Trophoblast cell (in vitro differentiated cells and primary cell): ENCODE data around the gene RBM20.

Source experiments
- DNase-seq, 2 donors: peaks; one replicate each; pipeline ENCODE4 v3.0.0-alpha.2; 2016
- H2AFZ ChIP-seq: 2 replicates; pipeline ENCODE4 v1.6.1; 2013; ENCODE audit warnings: low read length, moderate library complexity, mild to moderate bottlenecking; ENCODE audit not compliant: insufficient read depth, poor library complexity
- H2AK5ac ChIP-seq: 2 replicates; pipeline ENCODE4 v1.6.1; 2013; ENCODE audit warnings: mild to moderate bottlenecking, low read length
- H2BK120ac ChIP-seq: 2 replicates; pipeline ENCODE4 v1.6.1; 2013; ENCODE audit warnings: low read length, mild to moderate bottlenecking, moderate library complexity; ENCODE audit not compliant: insufficient read depth, poor library complexity
- H2BK12ac ChIP-seq: 2 replicates; pipeline ENCODE4 v1.6.1; 2013; ENCODE audit warnings: mild to moderate bottlenecking, low read length, moderate library complexity
- H2BK5ac ChIP-seq: 2 replicates; pipeline ENCODE4 v1.6.1; 2013; ENCODE audit warnings: low read length, low read depth, moderate library complexity, mild to moderate bottlenecking; ENCODE audit not compliant: poor library complexity
- H3K14ac ChIP-seq: 2 replicates; pipeline ENCODE4 v1.6.1; 2013; ENCODE audit warnings: mild to moderate bottlenecking, low read length
- H3K18ac ChIP-seq: 2 replicates; pipeline ENCODE4 v1.6.1; 2013; ENCODE audit warnings: mild to moderate bottlenecking, low read length
- H3K23ac ChIP-seq: 2 replicates; pipeline ENCODE4 v1.6.1; 2013; ENCODE audit warnings: low read length
- H3K27ac ChIP-seq: 2 replicates; pipeline ENCODE4 v1.5.1; 2013; ENCODE audit warnings: low read depth, mild to moderate bottlenecking, inconsistent platforms, low read length, moderate library complexity
- H3K27me3 ChIP-seq: 2 replicates; pipeline ENCODE4 v1.6.1; 2013; ENCODE audit warnings: inconsistent platforms, mild to moderate bottlenecking, low read length, moderate library complexity; ENCODE audit not compliant: insufficient read depth
- H3K36me3 ChIP-seq, 2 experiments: 1 replicate in 1 of 2; 2 replicates in 1 of 2; pipeline ENCODE4 v1.6.1; 2013; ENCODE audit warnings: low read length in 2 of 2, mild to moderate bottlenecking in 2 of 2, moderate library complexity in 1 of 2; ENCODE audit not compliant: insufficient read depth in 2 of 2, control insufficient read depth in 1 of 2
- H3K4ac ChIP-seq: 2 replicates; pipeline ENCODE4 v1.6.1; 2013; ENCODE audit warnings: low read depth, mild to moderate bottlenecking, low read length, moderate library complexity
- H3K4me1 ChIP-seq, 2 experiments: 1 replicate in 1 of 2; 2 replicates in 1 of 2; pipeline ENCODE4 v1.6.1; 2013; ENCODE audit warnings: low read length in 2 of 2, mild to moderate bottlenecking in 2 of 2, moderate library complexity in 1 of 2; ENCODE audit not compliant: insufficient read depth in 2 of 2, control insufficient read depth in 1 of 2
- H3K4me2 ChIP-seq: 2 replicates; pipeline ENCODE4 v1.6.1; 2013; ENCODE audit warnings: inconsistent platforms, mild to moderate bottlenecking, low read length, moderate library complexity
- H3K4me3 ChIP-seq: 2 replicates; pipeline ENCODE4 v1.5.1; 2013; ENCODE audit warnings: mild to moderate bottlenecking, low read depth, low read length, inconsistent platforms
- H3K79me1 ChIP-seq: one replicate; pipeline ENCODE4 v1.6.1; 2013; ENCODE audit warnings: low read length
- H3K79me2 ChIP-seq: 2 replicates; pipeline ENCODE4 v1.6.1; 2013; ENCODE audit warnings: low read length, mild to moderate bottlenecking; ENCODE audit not compliant: control insufficient read depth, insufficient read depth, poor library complexity
- H3K9ac ChIP-seq: 2 replicates; pipeline ENCODE4 v1.6.1; 2013; ENCODE audit warnings: mild to moderate bottlenecking, low read length
- H3K9me3 ChIP-seq: 2 replicates; pipeline ENCODE4 v1.6.1; 2013; ENCODE audit warnings: low read depth, mild to moderate bottlenecking, control low read depth, inconsistent platforms, low read length; ENCODE audit not compliant: insufficient read depth
- H4K12ac ChIP-seq: 2 replicates; pipeline ENCODE4 v1.6.1; 2013; ENCODE audit warnings: low read depth, mild to moderate bottlenecking, low read length, moderate library complexity
- H4K8ac ChIP-seq: 2 replicates; pipeline ENCODE4 v1.6.1; 2013; ENCODE audit warnings: low read depth, mild to moderate bottlenecking, low read length, moderate library complexity
- H4K91ac ChIP-seq: one replicate; pipeline ENCODE4 v1.6.1; 2013; ENCODE audit warnings: low read depth, mild to moderate bottlenecking, low read length, moderate library complexity
- WGBS: extraction: QIAGEN DNeasy Blood & Tissue Kit; methylation state at CpG from one replicate; pipeline ENCODE4 v1.1.7; 2013; ENCODE audit warnings: missing lambda C conversion rate; ENCODE audit not compliant: insufficient read length, insufficient coverage; ENCODE audit errors: extremely low coverage; 5-methylcytosine and 5-hydroxymethylcytosine counted together

RBM20 gene

GRCh38 chr10:110872984-110873923, 229.1 kb downstream of the RBM20 start:
- H3K27ac ChIP-seq, result peak overlapping the region; percentile 94
- peaks cover 0 to 2% of the 10 kb centered on the region in 2 experiments for H3K36me3 ChIP-seq
- peak in 1 of 2 donors; percentile 7 for DNase-seq
- H3K4ac ChIP-seq, result no peak overlapping the region
- no peak overlapping the region for H2AK5ac ChIP-seq
- H3K79me1 ChIP-seq, result peaks cover 13% of the 10 kb centered on the region
- no peaks in the 10 kb centered on the region for H3K9me3 ChIP-seq
- peak overlapping the region; percentile 28 for H3K9ac ChIP-seq
- H4K91ac ChIP-seq, result no peak overlapping the region
- WGBS, result 100% methylated on average over 1 of the region's 16 CpGs
- no peak overlapping the region for H2BK120ac ChIP-seq
- H2BK12ac ChIP-seq, result no peak overlapping the region
- H3K4me3 ChIP-seq, result peak overlapping the region; percentile 57
- H2AFZ ChIP-seq, result no peak overlapping the region
- H3K14ac ChIP-seq, result no peak overlapping the region
- H3K4me2 ChIP-seq, result peak overlapping the region; percentile 72
- peaks cover 4% of the 10 kb centered on the region for H3K79me2 ChIP-seq
- no peak overlapping the region for H3K18ac ChIP-seq
- H3K4me1 ChIP-seq, result peaks cover 7 to 8% of the 10 kb centered on the region in 2 experiments
- H3K23ac ChIP-seq, result no peak overlapping the region
- H2BK5ac ChIP-seq, result no peak overlapping the region
- H4K12ac ChIP-seq, result no peak overlapping the region
- H4K8ac ChIP-seq, result no peak overlapping the region
- no peaks in the 10 kb centered on the region for H3K27me3 ChIP-seq

- no peak overlapping the region for H3K4ac ChIP-seq
- H3K18ac ChIP-seq, result no peak overlapping the region
- peaks cover 0 to 2% of the 10 kb centered on the region in 2 experiments for H3K36me3 ChIP-seq
- no peak overlapping the region for H4K91ac ChIP-seq
- H3K79me1 ChIP-seq, result peaks cover 13% of the 10 kb centered on the region
- H2BK5ac ChIP-seq, result no peak overlapping the region
- no peak overlapping the region for H2AFZ ChIP-seq
- H3K27ac ChIP-seq, result no peak overlapping the region
- no peak overlapping the region for H4K12ac ChIP-seq
- H2BK120ac ChIP-seq, result no peak overlapping the region
- no peak overlapping the region for H2BK12ac ChIP-seq
- H3K27me3 ChIP-seq, result no peaks in the 10 kb centered on the region
- DNase-seq, result peak in 1 of 2 donors; percentile 16
- H3K9ac ChIP-seq, result no peak overlapping the region
- peaks cover 4% of the 10 kb centered on the region for H3K79me2 ChIP-seq
- peaks cover 7 to 8% of the 10 kb centered on the region in 2 experiments for H3K4me1 ChIP-seq
- H2AK5ac ChIP-seq, result no peak overlapping the region
- H4K8ac ChIP-seq, result no peak overlapping the region
- no peak overlapping the region for H3K4me3 ChIP-seq
- WGBS, result no CpG with 5 or more reads among the region's 2 CpGs
- H3K9me3 ChIP-seq, result no peaks in the 10 kb centered on the region
- H3K14ac ChIP-seq, result no peak overlapping the region
- no peak overlapping the region for H3K23ac ChIP-seq
- H3K4me2 ChIP-seq, result no peak overlapping the region
Measured at GRCh38 chr10:110873951-110874350, 229.8 kb downstream of the RBM20 start.

GRCh38 chr10:110876000-110876399, 231.9 kb downstream of the RBM20 start:
- no peaks in the 10 kb centered on the region for H3K27me3 ChIP-seq
- no peak overlapping the region for H3K4me3 ChIP-seq
- no peak overlapping the region for H3K27ac ChIP-seq
- no peak for DNase-seq
- no CpG with 5 or more reads among the region's 2 CpGs for WGBS
- no peak overlapping the region for H2BK12ac ChIP-seq
- H4K91ac ChIP-seq, result no peak overlapping the region
- H2AK5ac ChIP-seq, result no peak overlapping the region
- no peak overlapping the region for H2AFZ ChIP-seq
- no peak overlapping the region for H3K23ac ChIP-seq
- H3K14ac ChIP-seq, result no peak overlapping the region
- no peak overlapping the region for H3K9ac ChIP-seq
- H4K8ac ChIP-seq, result no peak overlapping the region
- H3K79me2 ChIP-seq, result peaks cover 2% of the 10 kb centered on the region
- peaks cover 10% of the 10 kb centered on the region for H3K79me1 ChIP-seq
- H3K9me3 ChIP-seq, result no peaks in the 10 kb centered on the region
- no peak overlapping the region for H2BK5ac ChIP-seq
- no peak overlapping the region for H2BK120ac ChIP-seq
- peaks cover 4% of the 10 kb centered on the region in 2 experiments for H3K4me1 ChIP-seq
- no peak overlapping the region for H3K18ac ChIP-seq
- H4K12ac ChIP-seq, result peak overlapping the region; percentile 54
- no peak overlapping the region for H3K4me2 ChIP-seq
- H3K4ac ChIP-seq, result no peak overlapping the region
- peaks cover 0 to 2% of the 10 kb centered on the region in 2 experiments for H3K36me3 ChIP-seq

GRCh38 chr10:110876788-110877187, 232.7 kb downstream of the RBM20 start:
- Histone ChIP-seq H3K23ac (no peak overlapping the region), H3K4me3 (no peak overlapping the region), H3K4me2 (no peak overlapping the region), H3K79me1 (peaks cover 6% of the 10 kb centered on the region), H3K9ac (no peak overlapping the region), H2AK5ac (no peak overlapping the region), H3K36me3 (peaks cover 2 to 4% of the 10 kb centered on the region in 2 experiments), H2BK12ac (no peak overlapping the region), H3K14ac (no peak overlapping the region), H3K4ac (no peak overlapping the region), H3K9me3 (no peaks in the 10 kb centered on the region), H4K8ac (no peak overlapping the region), H3K27ac (no peak overlapping the region), H4K12ac (no peak overlapping the region), H3K4me1 (no peaks in the 10 kb centered on the region), H2BK120ac (no peak overlapping the region), H3K79me2 (no peaks in the 10 kb centered on the region), H2BK5ac (no peak overlapping the region), H4K91ac (no peak overlapping the region), H3K27me3 (no peaks in the 10 kb centered on the region), H3K18ac (no peak overlapping the region), H2AFZ (no peak overlapping the region)
- DNase-seq, result no peak
- WGBS, result no CpG with 5 or more reads among the region's 1 CpG
